OCI-LY1 (cell line): ENCODE results near the gene PSMD1.

Experiments used
- H2AFZ ChIP-seq: fragments of 200-600 bp; sonication (generic), shearing (Covaris generic); 2 replicates; pipeline ENCODE4 v1.6.0; 2014; ENCODE audit warnings: antibody characterized with exemption, mild to moderate bottlenecking, low read length
- H3F3A ChIP-seq: fragments of 200-600 bp; sonication (generic), shearing (Covaris generic); 2 replicates; pipeline ENCODE4 v1.6.0; 2014; ENCODE audit warnings: mild to moderate bottlenecking, antibody characterized with exemption, low read length, moderate library complexity; ENCODE audit not compliant: insufficient read depth
- H3K27ac ChIP-seq: fragments of 200-600 bp; sonication (generic); 2 replicates; pipeline ENCODE4 v1.5.1; 2014; ENCODE audit warnings: low read length, mixed run types, mild to moderate bottlenecking, low read depth; ENCODE audit not compliant: poor library complexity, severe bottlenecking
- H3K27me3 ChIP-seq: fragments of 200-600 bp; sonication (generic); 2 replicates; pipeline ENCODE4 v1.6.0; 2014; ENCODE audit warnings: antibody characterized with exemption, mild to moderate bottlenecking, low read length, moderate library complexity; ENCODE audit not compliant: insufficient read depth
- H3K36me3 ChIP-seq: fragments of 200-600 bp; sonication (generic); 2 replicates; pipeline ENCODE4 v1.6.1; 2014; ENCODE audit warnings: mild to moderate bottlenecking, antibody characterized with exemption, low read length, moderate library complexity, mixed read lengths; ENCODE audit not compliant: insufficient read depth
- H3K4me1 ChIP-seq: fragments of 200-600 bp; sonication (generic); 2 replicates; pipeline ENCODE4 v1.5.1; 2014; ENCODE audit warnings: mild to moderate bottlenecking, low read length, moderate library complexity; ENCODE audit not compliant: insufficient read depth, severe bottlenecking
- H3K4me2 ChIP-seq: fragments of 200-600 bp; sonication (generic), shearing (Covaris generic); 2 replicates; pipeline ENCODE4 v1.6.1; 2014; ENCODE audit warnings: low read length
- H3K4me3 ChIP-seq: fragments of 200-600 bp; sonication (generic); 2 replicates; pipeline ENCODE4 v1.5.1; 2014; ENCODE audit warnings: low read length, low read depth, mild to moderate bottlenecking, mixed read lengths; ENCODE audit not compliant: poor library complexity, severe bottlenecking
- H3K79me2 ChIP-seq: fragments of 200-600 bp; shearing (Covaris generic); 2 replicates; pipeline ENCODE4 v1.6.1; 2016; ENCODE audit warnings: mixed run types, low read length, mixed read lengths; ENCODE audit not compliant: insufficient read depth
- H3K9ac ChIP-seq: fragments of 200-600 bp; sonication (generic), shearing (Covaris generic); 2 replicates; pipeline ENCODE4 v1.6.1; 2014; ENCODE audit warnings: mild to moderate bottlenecking, low read length, mixed read lengths
- H3K9me2 ChIP-seq: fragments of 200-600 bp; sonication (generic), shearing (Covaris generic); 2 replicates; pipeline ENCODE4 v1.6.1; 2014; ENCODE audit warnings: low read depth, mild to moderate bottlenecking, low read length, mixed read lengths
- H3K9me3 ChIP-seq: fragments of 200-600 bp; shearing (Covaris generic); 2 replicates; pipeline ENCODE4 v1.6.1; 2014; ENCODE audit warnings: low read length, mixed read lengths
- H4K20me1 ChIP-seq: fragments of 200-600 bp; sonication (generic), shearing (Covaris generic); 2 replicates; pipeline ENCODE4 v1.6.0; 2016; ENCODE audit warnings: mild to moderate bottlenecking, low read length; ENCODE audit not compliant: insufficient read depth
- CTCF ChIP-seq: fragments of 200-600 bp; sonication (generic), shearing (Covaris generic); IDR thresholded peaks from 2 replicates; pipeline ENCODE4 v1.5.1; 2017; ENCODE audit warnings: mild to moderate bottlenecking, antibody characterized with exemption, low read length, moderate library complexity, mixed read lengths
- EZH2 ChIP-seq: fragments of 200-600 bp; sonication (generic), shearing (Covaris generic); IDR thresholded peaks from 2 replicates; pipeline ENCODE4 v1.8.0; 2017; ENCODE audit warnings: borderline replicate concordance, mixed run types, mild to moderate bottlenecking, antibody characterized with exemption, low read length, moderate library complexity, mixed read lengths

Gene PSMD1

GRCh38 chr2:231015926-231016325 lies 40.7 kb upstream of the PSMD1 start:
- Histone ChIP-seq H3K27me3 (no peaks in the 10 kb centered on the region; the same call in 1 of the 2 replicates), H3K4me2 (no peak overlapping the region), H2AFZ (no peak overlapping the region)

GRCh38 chr2:231016566-231017230 lies 40.0 kb upstream of the PSMD1 start:
- H3K27ac ChIP-seq = no peak overlapping the region
- H3K4me3 ChIP-seq = no peak overlapping the region
- no peaks in the 10 kb centered on the region for H3K36me3 ChIP-seq
- TF ChIP-seq EZH2 (no peak), CTCF (no peak)
- H3K9ac ChIP-seq = no peak overlapping the region
- no peaks in the 10 kb centered on the region for H3K79me2 ChIP-seq
- no peak overlapping the region for H2AFZ ChIP-seq
- no peak overlapping the region for H3K4me2 ChIP-seq
- H3K9me3 ChIP-seq = no peaks in the 10 kb centered on the region
- H4K20me1 ChIP-seq = no peaks in the 10 kb centered on the region
- no peaks in the 10 kb centered on the region for H3K4me1 ChIP-seq
- no peaks in the 10 kb centered on the region for H3K9me2 ChIP-seq
- no peaks in the 10 kb centered on the region for H3F3A ChIP-seq
- peaks cover 3% of the 10 kb centered on the region; the same call in 1 of the 2 replicates for H3K27me3 ChIP-seq

More at GRCh38 chr2:231015926-231016325, 40.7 kb upstream of the PSMD1 start:
- Histone ChIP-seq H3K4me3 (no peak overlapping the region), H3F3A (no peaks in the 10 kb centered on the region), H3K36me3 (no peaks in the 10 kb centered on the region), H3K79me2 (no peaks in the 10 kb centered on the region), H3K9ac (no peak overlapping the region), H4K20me1 (no peaks in the 10 kb centered on the region), H3K4me1 (no peaks in the 10 kb centered on the region), H3K27ac (no peak overlapping the region), H3K9me3 (no peaks in the 10 kb centered on the region), H3K9me2 (no peaks in the 10 kb centered on the region)
- TF ChIP-seq CTCF (no peak), EZH2 (no peak)

- Histone ChIP-seq H3K4me1 (no peaks in the 10 kb centered on the region), H3K4me3 (no peak overlapping the region), H3K36me3 (no peaks in the 10 kb centered on the region), H3K27ac (no peak overlapping the region), H4K20me1 (no peaks in the 10 kb centered on the region), H3K9ac (no peak overlapping the region), H3K9me2 (no peaks in the 10 kb centered on the region), H2AFZ (no peak overlapping the region), H3K27me3 (peaks cover 3% of the 10 kb centered on the region; the same call in 1 of the 2 replicates), H3K9me3 (no peaks in the 10 kb centered on the region), H3F3A (no peaks in the 10 kb centered on the region), H3K79me2 (no peaks in the 10 kb centered on the region), H3K4me2 (no peak overlapping the region)
- TF ChIP-seq EZH2 = no peak
- no peak for TF ChIP-seq CTCF
Observed at GRCh38 chr2:231017231-231017598, 39.5 kb upstream of the PSMD1 start.
